ENCODE results near the gene LAMA2.
A peak's percentile ranks its signal among the peaks of the same experiment; 100 is the strongest.

LAMA2 gene

DNA sequence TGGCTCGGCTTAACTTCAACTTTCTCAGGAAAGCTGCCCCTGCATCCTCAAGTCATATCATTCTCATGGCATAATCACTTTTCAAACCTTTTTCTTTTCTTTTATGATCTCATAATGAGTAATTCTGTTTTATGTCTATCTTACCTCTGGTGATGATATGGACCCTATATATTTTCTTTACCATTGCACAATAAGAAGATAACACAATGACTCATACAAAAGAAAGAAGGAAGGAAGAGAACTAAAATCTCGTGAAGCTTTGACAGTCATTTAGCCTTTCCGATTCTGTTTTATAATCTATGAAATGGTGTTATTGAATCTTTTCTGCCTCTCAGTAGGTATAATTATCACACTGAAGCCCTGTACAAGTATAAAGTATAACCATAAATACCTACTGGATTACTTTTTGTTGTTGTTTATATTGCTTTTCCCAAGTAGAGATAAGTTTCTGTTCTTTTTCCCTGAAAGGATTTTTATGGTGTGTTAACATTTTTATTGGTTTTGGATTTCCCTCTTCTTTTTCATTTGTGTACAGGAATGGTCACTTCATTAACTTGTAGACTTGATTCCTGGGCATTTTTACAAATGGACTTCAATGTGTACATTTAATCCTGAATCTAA lies 300.9 kb downstream of the LAMA2 start:
- DNase-seq, result peak; percentile 60

DNA sequence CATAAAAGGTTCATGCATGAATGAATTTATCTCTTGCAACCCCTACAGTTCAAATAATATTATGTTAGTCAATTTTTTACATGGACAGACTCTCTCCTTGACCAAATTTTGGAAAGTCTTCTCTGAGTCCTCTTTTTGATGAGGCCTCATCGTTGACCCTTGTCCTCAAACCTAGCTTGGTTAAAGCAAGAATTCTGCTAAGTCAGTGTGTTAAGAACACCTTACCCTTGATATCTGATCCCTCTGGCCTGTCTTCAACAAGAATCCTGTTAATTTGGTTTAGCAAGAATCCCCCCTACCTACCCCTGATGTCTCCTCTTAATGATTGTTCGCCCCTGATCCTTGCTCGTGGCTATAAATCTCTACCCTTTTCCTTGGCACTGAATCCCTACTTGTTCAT lies 301.4 kb downstream of the LAMA2 start:
- DNase-seq, result no peak

DNA sequence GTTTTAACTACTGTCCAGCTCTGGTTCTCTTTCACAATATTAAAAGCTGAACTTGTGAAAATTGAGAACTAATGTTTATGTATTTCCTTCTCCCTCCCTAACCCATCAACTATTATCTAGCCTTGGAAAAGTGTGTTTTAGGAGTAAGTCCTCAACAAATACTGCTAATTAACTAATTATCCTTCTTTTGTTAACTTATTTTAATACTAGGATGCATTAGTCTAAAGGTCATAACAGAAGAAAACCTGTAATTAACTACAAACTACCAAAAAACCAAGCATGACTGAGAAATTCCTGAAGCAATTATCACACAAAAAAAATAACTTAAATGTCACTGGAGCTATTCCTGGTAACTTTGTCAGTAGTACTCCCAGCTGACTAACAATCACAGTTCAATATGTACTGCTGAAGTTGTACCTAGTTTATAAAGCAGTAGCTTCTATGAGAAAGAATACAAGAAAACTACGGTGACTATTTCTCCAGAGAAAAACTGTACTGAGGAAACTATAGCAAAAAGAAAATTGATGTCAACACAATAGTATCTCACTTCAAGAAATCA lies 301.9 kb downstream of the LAMA2 start:
- DNase-seq, result peak; percentile 56

DNA sequence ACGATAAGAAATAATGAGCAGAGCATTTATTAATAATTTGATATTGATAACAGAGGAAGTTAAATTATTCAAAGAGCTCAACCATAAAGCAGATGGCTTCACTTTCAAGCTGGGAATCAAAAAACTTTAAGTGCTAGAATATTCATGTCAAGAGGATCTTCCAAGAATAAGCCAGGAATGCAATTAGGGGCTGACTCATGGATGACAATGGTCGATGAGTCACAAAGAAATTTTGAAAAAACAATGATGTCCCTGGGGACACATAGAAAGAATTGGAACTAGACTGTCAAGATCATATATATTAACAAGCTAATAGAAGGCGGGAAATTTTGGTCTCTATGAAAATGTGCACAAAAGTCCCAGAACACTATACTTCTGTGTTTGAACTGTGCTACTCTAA lies 304.1 kb downstream of the LAMA2 start:
- DNase-seq, result peak; percentile 92

DNA sequence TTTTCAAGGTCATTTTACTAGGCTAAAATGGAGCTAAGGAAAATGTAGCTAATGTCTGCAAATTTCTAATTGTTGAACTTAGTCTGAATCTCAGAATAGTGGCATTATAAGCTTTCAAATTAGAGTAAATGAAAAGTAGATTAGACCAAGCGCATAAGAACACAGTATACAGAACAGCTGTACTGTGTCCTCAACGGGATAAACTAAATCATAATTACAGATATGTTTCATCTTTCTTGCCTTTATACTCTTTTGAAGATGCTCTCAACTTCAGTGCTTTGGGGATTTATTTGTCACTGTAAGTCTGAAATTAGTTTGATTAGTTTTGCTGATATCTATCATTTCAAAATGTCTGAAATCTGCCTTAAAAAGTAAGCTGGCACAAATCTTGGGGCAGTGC lies 305.4 kb downstream of the LAMA2 start:
- no peak for DNase-seq

DNA sequence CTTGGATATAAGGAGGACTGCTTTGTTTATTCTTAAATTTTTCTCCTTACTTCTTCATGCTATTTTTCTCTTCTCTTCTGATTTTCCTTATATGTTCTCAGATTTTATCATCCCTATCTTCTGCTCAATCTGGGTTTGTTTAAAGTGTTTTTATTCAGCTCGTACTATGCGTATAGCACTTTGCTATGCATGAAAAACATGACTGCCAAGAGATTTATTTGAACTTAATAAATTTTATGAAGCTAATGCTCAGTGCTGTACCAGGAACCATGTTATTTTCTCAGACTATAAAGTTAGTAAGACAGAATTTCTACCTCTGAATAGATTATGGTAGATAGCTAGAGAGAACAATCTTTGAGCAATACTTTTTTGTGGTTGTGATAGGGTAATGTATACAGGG lies 305.9 kb downstream of the LAMA2 start:
- no peak for DNase-seq

DNA sequence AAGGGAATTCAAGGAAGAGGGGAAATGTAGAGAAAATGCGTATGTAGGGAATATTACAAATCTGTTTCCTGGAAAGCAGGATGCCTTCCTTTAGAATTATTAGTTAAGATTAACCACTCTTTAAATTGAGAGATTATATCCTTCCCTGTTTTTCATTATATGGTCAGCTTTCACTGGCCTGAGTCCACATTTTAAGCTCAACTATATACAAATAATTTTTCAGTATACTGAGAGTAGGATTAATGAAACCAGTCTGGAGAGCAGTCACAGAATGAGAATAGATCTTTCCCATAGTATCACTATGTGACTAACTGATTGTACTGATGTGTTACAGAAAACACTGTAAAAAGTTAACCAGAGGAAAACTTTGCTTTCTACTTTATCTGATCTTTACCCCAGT lies 306.3 kb downstream of the LAMA2 start:
- DNase-seq, result no peak

DNA sequence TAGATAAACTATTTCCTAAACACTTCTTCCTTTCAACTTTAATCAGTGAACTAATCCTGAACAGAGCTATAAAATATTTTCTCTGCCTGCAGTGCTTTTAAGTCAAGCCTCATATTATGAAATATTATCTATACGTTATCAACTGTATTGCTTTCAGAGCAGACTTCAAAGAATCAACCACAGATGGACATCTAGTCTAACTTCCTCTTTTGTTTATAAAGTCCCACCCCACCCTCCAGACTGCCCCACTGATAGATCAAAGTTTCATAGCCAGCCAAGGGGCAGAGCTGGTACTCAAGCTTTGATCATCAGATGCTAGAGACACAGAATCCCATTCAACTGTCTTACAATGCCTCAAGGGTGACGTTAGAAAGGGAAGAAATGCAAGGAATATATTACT lies 308.3 kb downstream of the LAMA2 start:
- DNase-seq, result no peak

DNA sequence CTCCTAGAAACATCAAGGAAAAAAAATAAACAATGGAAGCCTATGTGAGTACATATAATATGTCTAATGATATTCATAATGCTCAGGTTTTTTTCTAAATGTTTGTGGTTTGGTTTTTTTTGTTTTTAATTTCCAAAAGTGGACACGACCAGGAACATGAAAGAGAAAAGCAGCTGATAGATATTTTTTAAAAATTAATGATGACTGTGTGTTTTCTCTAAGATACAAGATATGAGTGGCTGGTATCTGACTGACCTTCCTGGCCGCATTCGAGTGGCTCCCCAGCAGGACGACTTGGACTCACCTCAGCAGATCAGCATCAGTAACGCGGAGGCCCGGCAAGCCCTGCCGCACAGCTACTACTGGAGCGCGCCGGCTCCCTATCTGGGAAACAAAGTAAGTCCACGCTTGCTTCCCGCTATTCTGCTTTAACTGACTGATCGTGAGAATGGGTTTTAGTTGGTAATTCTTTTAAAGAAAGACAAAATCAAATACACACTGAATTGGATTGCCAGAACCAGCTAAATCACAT lies 309.6 kb downstream of the LAMA2 start:
- DNase-seq, result no peak

DNA sequence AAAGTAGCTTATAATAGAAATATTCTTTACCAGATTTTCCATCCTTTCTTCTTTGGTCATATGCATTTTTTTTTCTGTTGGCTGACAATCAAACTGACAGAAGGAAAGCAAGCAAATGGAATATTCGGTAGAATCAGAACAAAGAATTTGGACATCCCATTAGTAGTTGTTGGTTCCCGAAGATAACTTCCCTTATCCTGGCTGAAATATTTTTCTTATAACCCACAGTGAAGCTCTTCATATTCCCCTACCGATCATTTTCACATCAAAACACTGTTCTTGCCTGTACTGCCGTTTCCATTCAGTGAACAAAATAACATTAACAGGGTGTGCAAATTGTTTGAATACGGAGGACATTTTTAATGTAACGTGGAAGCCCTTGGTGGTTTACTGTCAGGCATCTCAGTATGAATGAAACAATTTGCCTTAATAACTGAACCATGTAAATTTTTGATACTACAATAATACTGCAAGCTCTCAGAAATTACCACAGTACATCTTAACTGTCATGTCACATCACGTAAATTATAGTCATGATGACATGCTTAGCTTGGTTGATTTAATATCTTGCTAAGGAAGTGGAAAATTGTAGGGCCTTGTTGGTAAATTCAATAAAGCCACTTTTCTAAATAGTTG lies 311.5 kb downstream of the LAMA2 start:
- no peak for DNase-seq

DNA sequence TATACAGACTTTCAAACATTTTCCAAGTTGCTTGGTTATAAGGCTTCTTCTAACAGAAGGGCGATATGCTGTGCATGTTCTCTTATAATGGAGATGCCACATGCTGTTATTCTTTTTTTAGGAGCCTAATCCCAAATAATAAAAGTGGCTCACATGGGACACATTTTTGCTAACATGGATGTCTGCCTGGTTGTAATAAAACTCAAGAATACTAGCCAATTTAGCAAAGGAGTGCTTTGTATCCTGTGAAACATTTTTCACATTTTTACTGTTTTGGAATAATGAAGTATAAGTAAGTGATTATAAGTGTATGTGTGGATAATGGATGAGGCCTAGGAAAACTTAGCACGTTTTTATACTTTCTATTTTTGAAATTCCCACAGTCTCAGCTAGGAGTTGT lies 312.2 kb downstream of the LAMA2 start:
- DNase-seq, result no peak

DNA sequence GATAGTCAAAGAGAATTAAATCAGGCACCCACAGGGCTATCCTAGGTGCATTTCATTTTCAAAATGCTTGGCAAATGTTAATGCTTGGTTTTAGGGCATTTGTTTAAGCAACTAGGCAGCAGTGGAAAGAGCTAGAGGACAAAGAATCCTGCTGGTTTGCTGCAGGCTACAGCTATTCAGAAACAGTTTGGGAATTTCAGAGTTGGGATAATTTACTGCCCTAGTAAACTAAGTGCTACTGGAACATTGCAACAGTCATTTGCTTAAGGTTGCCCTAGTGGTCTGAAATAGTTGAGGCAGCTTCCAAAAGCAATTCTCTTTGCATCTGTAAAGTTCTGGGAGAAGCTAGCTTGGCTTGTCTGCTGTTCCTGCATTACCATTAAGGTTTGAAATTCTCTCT lies 312.7 kb downstream of the LAMA2 start:
- DNase-seq, result no peak

DNA sequence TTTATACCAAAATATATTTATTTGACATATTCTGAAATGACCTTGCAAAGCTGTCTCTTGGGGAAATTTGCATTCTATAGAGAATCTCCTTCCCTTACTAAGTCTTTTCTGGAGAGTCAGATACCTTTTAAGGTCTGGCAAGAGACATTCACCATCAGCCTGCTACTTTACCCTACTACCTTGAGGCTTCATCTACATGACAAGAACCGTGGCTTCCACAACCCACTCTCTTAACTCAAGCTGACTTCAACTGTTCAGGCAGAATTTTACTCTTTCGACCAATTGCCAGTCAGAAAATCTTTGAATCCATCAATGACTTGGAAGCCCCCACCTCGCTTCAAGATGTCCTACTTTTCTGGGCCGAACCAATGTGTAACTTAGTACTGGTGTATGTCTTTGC lies 314.2 kb downstream of the LAMA2 start:
- no peak for DNase-seq

DNA sequence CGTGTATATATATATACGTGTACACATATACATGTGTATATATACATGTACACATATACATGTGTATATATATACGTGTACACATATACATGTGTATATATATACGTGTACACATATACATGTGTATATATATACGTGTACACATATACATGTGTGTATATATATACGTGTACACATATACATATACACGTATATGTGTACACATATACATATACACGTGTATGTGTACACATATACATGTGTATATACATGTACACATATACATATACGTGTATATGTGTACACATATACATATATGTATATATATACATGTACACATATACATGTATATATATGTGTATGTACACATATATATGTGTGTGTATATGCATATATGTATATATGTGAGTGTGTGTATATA lies 317.2 kb downstream of the LAMA2 start:
- DNase-seq, result no peak

DNA sequence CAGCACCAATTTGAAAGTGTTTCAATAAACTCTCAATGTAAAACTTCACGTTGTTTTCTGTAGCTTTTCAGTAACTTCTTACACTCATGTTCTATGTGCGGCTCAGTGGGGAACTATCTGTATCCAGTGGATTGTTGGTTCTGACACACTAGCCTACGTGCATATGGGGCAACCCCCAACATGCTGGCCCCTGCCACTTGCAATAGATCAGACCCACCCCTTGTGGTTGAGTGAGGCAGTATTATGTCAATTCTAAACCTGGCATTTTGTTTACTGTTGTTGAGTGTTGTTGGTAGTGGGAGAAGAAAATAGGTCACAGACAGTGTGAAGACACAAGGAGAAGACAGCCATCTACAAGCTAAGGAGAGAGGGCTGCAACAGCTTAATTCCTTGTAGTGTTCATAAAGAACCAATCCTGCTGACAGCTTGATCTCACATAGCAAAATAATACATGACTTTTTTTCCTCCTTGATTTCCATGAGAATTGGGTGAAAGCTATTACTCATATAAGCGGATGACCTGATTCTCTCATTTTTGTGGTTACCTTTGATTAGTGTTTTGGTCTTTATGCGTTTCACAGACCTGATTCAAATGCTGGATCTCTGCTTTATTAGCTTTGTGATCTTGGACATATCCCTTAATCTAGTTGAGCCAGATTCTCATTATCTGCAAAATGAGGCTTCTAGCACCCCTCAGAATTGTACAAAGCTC lies 320.4 kb downstream of the LAMA2 start:
- DNase-seq, result no peak

DNA sequence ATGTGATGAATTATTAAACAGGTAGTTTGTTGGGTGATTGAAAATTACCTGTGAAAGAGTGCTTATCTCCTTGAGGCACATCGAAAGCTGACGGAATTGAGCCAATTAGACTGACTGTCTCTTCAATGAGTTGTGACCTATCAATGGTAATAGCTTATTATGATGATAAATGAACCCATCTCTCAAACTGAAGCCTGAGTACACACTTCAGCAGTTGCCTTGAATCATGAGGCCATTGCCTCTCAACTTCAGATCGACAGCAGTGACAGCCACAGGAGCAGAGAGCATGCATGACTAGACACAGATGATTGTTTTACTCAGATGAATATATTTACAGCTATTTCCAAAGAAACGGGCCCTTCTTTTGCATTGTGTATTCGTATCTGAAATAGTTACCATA lies 323.9 kb downstream of the LAMA2 start:
- peak; percentile 13 for DNase-seq

DNA sequence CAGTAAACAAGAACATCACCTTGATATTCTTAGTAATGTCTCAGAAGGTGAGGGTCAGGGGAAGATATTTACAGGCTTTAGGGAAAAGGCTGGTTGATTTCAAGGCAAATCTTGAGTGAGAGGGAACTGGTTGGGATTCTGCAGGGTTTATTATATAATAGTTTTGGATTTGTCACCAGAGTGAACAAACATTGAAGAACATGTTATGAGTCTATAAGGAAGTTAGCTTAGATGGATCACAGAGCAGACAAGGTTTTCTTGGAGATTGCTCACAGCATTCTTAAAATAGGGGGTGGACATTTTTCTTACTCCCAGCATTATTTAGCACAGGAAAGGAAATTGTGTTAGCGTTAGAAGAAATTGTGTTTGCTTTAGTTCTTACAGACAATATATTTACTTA lies 324.9 kb downstream of the LAMA2 start:
- no peak for DNase-seq

DNA sequence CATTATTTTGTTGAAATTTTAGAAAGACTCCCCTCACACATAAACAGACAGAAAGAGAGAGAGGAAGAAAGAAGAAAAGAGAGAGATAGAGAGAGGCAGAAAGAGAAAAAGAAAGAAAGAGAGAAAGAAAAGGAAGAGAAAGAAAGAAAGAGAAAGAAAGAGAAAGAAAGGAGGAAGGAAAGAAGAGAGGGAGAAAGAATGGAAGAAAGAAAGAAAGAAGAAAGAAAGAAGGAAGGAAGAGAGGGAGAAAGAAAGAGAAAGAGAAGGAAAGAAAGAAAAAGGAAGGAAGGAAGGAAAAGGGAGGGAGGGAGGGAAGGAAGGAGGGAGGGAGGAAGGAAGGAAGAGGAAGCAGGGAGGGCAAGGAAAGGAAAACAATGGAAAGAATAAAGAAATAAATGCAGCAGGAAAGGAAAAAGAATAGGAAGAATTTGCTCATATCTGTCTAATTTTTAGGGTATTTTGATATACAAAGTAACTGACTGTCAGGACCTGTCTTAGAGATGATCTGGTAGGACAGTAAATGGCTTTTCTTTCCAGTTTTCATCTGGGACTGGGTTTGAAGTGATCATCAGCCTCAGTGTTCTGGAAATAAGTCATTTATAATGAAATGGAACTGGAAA lies 325.6 kb downstream of the LAMA2 start:
- DNase-seq, result no peak

DNA sequence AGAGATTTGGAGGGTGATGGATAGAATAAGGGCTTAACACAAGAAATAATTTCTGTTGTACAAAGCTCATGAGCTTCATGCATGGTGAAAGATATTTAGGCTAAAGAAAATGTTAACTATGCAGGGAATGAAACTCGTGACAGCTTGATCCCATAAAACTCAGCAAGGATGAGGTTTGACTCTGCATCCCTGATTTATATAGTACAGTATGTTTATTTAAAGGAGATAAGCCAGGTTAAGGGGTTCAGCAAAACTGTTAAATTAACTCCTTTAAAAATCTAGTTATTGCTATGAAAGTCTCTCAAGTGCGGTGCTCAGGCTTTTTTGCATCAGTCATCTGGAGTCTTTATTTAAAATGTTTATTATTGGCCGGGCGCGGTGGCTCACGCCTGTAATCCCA lies 326.4 kb downstream of the LAMA2 start:
- peak; percentile 13 for DNase-seq

DNA sequence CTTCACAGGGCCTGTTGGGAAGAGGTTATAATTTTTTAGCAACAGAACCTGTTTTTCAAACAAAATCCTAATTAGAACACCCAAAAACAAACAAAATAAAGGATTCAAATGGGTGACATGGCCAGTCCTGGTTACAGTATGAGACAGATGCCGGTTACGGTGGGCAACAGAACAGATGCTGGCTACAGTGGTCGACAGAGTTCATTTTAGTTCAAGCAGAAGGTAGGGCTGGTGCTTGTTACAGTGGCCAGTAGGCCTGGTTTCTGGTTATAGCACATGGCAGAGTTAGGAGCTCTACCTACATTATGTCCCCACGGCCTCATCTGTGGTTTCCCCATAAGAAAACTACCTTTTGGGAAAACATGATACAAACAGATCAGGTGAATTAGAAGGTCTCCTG lies 327.7 kb downstream of the LAMA2 start:
- no peak for DNase-seq

DNA sequence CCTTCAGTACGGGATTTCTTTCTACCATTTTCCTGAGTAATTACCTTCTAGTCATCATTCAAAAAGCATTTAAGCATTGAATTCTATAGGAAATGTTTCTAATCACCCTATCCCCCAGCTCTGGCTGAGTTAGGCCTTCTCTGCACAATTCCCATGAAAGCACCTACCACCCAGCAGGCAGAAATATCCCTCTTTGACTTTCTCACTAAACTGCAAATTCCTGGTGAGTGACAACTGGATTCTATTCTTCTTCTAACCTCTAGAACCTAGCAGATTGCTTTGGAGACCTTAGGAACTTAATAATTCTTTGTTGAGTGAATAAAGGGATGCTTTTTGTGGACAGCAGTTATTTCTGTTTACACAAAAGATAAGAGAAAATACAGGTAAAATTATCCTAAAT lies 328.7 kb downstream of the LAMA2 start:
- DNase-seq, result peak; percentile 15

DNA sequence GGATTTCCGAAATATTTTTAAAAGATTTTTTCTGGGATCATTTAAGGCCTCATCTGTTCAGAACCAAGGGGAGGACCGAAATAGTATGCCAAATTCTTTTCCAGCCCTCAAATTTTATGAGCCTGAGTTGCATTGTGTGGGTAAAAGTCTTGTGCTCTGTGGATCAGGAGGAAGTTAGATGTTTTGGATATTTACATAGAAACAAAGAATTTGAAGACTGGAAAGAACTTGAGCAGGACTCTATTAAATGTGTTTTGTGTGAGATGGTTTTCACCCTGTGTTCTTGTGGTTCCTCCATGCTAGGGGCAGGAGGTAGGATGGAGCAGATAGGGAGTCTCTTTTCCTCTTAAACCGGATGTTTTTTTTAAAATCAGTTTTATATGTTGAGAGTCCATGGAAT lies 329.1 kb downstream of the LAMA2 start:
- DNase-seq, result peak; percentile 58

DNA sequence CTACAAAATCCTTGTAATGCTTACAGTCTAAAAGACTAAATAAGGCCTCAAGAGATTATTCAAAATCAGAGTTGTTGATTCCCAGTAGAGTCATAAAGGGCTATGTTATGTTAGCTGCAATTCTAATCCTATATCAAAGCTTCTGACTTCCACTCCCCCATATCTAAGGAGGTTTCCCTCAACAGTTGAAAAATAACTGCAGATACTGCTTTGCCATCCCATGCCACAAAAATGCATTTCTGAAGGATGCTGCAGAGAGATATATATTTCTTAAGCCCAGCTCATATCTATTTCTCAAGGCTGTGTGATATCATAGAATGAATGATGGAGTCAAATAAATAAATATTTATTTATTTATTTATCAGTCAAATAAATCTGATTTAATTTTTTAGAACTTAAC lies 332.3 kb downstream of the LAMA2 start:
- DNase-seq, result no peak
